Measurements from ENCODE around the gene LDHAL6B.

DNA sequence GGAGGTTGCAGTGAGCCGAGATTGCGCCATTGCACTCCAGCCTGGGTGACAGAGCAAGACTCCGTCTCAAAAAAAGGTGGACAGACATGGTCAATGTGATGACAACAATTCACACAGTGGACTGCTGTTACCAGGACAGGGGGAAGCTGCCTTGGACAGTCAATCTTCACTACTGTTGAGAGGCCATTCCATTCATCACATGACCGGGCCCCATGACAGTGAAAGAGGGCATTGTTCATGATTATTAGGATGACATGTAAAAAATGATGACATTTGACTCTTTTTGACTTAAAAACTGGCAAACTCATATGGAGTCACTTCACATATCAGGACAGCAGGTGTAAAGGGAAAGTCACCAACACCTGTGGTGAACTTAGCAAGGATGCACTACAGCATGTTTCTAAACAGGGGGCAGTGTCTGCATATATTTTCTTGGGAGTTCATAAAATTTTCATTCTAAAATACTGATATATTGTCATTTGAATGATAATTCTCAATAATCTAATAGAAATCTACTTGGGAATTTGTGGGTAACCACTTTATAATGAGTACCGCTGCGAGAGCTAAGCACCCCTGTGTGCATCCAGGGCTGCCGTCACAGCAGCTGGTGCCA is 34.2 kb upstream of the LDHAL6B start:
- TF ChIP-seq, protein P1, sequence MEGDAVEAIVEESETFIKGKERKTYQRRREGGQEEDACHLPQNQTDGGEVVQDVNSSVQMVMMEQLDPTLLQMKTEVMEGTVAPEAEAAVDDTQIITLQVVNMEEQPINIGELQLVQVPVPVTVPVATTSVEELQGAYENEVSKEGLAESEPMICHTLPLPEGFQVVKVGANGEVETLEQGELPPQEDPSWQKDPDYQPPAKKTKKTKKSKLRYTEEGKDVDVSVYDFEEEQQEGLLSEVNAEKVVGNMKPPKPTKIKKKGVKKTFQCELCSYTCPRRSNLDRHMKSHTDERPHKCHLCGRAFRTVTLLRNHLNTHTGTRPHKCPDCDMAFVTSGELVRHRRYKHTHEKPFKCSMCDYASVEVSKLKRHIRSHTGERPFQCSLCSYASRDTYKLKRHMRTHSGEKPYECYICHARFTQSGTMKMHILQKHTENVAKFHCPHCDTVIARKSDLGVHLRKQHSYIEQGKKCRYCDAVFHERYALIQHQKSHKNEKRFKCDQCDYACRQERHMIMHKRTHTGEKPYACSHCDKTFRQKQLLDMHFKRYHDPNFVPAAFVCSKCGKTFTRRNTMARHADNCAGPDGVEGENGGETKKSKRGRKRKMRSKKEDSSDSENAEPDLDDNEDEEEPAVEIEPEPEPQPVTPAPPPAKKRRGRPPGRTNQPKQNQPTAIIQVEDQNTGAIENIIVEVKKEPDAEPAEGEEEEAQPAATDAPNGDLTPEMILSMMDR (IDR thresholded peaks at IDR 0.05): no peak
- no peak for TF ChIP-seq POLR2AphosphoS5 (IDR thresholded peaks at IDR 0.05)
- no peak for TF ChIP-seq EP300 (IDR thresholded peaks at IDR 0.05)
- no peak for TF ChIP-seq POLR2A (IDR thresholded peaks at IDR 0.05)
